G401.6 (cell line): ENCODE measurements around the gene PFDN4.
"Not testable (repeated sequence)": the region's sequence is repeated elsewhere in the genome, so short reads cannot be mapped to it uniquely, and the experiment has no call there.

Source experiments
- FAIRE-seq: peaks from 2 replicates; lab custom pipeline; 2012; peaks lifted over from hg19 to GRCh38; lab: Jason Lieb, UNC

PFDN4 gene

GRCh38 chr20:54224642-54225041 lies 16.8 kb downstream of the PFDN4 start:
- FAIRE-seq, result not testable (repeated sequence)

DNA sequence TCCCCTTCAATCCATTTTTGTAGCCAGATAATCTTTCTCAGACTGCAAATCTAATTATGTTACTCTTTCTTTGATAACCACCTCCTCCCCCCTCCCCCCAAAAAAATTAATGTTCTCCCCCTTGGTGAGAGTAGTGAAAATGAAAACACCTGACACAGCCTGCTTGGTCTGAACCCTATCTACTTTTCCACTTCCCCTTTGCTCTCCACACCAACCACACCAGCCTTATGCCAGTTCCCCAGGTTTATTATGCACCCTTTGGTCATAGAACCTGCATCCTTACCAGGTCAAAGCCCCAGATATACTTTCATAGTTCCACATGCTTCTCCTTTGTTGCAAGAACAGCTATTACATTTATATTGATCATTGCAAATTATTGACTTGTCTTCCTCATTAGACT lies 19.4 kb downstream of the PFDN4 start:
- FAIRE-seq, result no peak

GRCh38 chr20:54227751-54228150 lies 19.9 kb downstream of the PFDN4 start:
- FAIRE-seq, result no peak

DNA sequence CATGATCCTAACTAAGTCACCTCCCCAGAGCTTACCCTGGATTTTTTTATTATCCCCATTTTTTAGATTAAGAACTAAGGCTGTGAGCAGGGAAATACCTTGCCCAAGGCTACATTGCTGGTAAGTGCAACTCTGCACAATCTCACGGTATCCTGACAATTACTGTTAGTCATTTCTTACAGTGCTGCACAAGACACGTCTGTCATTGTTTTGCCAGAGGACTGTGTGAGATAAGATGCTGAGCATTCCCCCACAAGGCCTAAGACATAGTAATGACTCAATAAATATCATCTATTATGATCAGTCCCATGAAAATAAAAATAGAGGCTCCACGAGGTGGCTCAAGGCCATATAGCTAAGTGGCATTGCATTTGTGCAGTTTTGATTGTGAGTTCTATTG lies 21.0 kb downstream of the PFDN4 start:
- FAIRE-seq, result no peak

GRCh38 chr20:54229566-54230160 lies 21.8 kb downstream of the PFDN4 start:
- no peak for FAIRE-seq

DNA sequence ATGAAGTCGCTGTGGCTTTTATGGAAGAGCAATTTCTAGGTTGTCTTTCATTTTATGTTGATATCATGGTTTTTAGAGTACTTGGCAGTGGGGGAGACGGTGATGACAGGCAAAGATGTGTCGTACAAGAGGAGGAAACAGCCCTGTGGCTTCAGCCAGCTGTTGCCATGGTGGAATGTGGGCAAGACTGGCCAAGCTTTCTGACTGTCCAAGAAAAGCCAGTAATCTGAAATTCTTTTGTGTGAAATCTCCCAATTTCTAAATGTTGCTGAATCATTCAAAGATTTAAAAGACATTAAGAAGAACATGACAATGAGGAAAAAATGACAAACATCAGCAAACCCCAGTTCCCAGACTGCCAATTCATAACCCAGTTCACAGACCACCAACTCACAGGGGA lies 23.1 kb downstream of the PFDN4 start:
- no peak for FAIRE-seq

DNA sequence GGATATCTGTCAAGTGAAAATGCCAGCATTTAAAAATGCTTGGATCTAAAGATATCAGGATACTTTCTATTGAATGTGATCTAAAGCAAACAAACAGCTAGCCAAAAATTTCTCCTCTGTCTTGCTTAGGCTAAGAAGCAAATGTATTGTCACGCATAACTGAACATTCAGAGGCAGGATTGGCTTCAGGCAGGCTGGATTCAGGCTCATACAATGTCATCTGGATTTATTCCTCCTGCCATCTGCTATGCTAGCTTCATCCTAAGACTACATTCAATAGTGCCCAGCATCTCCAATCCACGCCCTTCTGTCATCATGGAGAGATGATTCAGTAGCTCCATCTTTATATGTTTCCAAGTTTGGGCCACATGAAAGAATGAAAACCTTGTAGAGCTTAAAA lies 27.1 kb downstream of the PFDN4 start:
- FAIRE-seq, result no peak

DNA sequence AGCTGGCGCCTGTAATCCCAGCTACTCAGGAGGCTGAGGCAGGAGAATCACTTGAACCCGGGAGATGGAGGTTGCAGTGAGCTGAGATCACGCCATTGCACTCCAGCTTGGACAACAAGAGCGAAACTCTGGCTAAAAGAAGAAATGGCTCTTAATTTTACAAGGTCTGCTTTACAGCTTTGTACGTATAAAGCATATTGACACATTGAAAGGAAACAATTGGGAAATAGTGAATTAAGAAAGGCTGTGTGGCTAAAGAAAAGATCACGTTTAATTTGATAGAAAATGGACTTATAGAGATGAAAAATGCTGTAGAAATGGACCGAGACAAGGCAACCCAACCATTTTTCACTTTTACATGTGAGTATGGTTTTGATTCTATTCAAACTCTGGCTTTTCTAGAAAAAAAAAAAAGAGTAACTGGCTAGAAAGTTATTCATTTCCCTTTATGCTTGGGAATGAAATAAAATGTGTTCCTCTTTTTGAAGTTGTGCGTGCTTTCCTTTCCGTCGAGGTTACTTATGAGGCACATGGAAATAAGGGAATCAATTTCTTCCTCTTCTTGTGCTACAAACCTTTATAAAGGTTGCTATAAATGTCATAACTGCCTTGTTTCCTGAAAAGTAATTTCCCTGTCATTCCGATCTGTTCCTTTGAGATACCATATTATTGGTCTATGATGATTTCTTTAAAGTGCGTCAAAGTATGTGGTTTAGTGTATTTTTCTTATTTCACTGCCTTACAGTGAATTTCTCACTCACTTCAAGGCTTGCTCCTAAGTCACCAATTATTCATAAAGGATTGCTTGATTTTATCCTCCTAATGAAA lies 29.4 kb downstream of the PFDN4 start:
- no peak for FAIRE-seq

DNA sequence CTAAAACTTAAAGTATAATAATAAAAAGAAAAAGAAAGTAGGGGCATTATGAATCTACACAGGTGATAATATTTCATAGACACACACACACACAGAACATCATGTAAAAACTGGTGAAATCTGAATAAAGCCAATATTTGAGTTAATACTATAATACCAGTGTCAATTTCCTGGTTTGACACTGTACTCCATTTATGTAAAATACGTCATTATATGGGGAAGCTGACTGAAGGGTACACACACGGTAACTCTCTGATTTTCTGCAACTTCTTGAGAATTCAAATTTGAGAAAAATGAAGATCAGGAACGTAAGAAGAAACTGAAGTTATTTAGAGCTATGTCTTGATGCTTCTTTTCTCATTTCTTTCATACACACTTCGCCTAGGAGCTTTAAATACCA lies 36.2 kb downstream of the PFDN4 start:
- no peak for FAIRE-seq

DNA sequence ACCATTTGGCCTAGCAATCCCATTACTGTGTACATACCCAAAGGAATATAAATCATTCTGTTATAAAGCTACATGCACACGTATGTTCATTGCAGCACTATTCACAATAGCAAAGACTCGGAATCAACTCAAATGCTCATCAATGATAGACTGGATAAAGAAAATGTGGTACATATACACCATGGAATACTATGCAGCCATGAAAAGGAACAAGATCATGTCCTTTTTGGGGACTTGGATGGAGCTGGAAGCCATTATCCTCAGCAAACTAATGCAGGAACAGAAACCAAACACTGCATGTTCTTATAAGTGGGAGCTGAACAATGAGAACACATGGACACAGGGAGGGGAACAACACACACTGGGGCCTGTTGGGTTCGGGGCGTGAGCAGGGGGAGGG lies 40.8 kb downstream of the PFDN4 start:
- not testable (repeated sequence) for FAIRE-seq

DNA sequence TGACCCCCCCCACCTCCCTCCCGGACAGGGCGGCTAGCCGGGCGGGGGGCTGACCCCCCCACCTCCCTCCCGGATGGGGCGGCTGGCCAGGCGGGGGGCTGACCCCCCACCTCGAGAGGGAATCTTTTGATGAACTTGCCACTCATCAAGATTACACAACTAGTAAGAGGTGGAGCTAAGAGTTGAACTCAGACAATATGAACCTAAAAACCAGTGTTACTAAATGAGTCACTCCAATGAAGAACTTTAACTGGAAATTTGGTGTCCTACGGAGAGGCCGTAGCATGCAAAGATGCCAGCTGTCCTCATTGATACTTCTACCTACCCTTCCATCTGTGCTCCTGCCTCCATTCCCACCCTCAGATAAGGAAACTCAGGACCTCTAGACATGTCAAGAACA lies 42.8 kb downstream of the PFDN4 start:
- FAIRE-seq, result no peak

DNA sequence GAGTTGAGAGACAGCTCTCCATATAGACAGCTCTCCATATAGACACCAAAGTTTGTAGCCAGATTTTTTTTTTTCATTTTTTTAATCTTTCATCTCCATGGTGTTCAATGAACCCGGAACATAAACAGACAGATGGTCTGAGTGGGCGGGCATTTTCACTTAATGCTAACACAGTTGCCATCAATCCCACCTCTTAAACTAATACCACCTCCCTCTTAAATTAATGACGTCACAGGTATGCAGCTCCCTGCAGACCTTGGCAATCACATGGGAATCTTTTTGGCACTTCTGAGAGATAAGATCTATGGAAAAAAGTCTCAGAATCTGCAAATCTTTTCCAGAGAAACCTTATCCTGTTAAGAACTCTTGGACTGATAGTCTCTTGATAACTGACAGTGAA lies 43.2 kb downstream of the PFDN4 start:
- no peak for FAIRE-seq

- no peak for FAIRE-seq
Measured at GRCh38 chr20:54254596-54254995, 46.7 kb downstream of the PFDN4 start.

GRCh38 chr20:54255157-54255556 lies 47.3 kb downstream of the PFDN4 start:
- no peak for FAIRE-seq

GRCh38 chr20:54256202-54256601 lies 48.3 kb downstream of the PFDN4 start:
- no peak for FAIRE-seq

DNA sequence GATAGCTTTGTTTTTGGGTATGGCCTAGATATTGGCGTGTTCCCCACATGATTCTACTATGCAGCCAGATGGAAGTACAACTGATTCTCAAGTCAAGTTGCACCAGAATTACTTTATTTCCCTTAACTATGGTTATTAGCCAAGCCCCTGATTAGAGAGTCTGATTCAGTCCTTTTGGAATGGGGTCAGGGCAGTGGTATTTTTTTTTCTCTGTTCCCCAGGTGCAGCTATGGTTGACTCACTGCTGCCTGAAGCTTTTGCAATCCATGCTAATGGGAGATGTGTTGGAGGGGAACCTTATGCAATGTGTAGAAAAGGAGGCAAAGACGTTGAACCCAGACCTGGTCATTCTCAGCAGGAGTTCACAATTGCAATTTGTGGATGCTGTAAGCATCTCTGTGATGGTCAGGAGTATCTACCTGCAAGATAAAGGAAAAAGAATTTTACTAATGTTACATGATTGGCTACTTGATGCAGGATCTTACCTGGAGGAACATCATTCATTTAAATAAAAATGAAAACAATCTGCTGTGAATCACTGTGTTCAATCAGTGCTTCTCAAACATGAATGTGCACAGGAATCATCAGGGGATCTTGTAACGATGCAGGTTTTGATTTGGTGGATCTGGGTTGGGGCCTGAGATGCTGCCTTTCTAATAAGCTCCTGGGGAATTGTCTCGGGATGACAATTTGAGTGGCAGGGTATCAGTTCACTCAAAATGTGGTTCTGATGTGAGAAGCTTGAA lies 49.4 kb downstream of the PFDN4 start:
- no peak for FAIRE-seq

DNA sequence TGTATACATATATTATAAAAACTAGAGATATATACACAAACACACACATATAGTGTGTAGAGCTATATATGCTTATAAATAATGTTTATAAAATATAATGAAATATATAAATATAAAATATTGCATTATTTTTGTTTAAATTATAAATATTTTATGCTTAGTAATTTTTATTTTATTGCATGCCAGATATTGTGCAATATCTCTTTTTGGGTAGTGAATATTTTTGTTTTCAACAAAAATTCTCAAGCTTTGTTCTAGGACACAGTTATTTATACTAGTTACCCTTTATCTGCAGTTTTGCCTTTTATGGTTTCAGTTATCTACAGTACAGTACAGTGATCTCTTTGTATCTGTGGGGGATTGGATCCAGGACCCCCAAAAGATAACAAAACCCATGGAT lies 52.2 kb downstream of the PFDN4 start:
- FAIRE-seq, result peak; percentile 17

GRCh38 chr20:54262671-54263070 lies 54.8 kb downstream of the PFDN4 start:
- FAIRE-seq, result no peak

DNA sequence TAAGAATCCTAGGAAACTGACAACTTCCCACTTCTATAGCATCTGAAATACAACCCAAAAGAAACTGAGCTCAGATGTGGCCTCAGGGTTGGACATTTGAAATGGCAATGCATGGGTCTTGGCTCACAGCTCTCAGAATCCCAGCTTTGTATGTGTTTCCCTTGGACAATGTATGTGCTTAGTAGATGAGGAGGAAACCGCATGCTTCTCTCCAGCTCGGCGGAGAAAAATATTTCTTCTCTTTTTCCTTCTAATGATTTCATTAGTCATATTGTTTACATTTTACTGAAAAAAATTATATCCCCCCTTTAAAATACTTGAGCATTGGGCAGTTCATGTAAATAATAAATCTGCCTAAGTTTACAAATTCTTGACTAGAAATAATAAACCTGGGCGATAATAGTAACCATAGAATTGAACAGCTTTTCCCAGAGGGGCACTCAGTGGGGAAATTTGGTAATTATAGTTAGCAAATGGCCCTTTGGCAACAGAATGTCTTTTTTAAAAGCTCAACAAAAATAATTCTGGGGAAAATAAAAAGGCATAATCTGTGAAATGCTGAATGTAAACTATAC lies 55.3 kb downstream of the PFDN4 start:
- no peak for FAIRE-seq

DNA sequence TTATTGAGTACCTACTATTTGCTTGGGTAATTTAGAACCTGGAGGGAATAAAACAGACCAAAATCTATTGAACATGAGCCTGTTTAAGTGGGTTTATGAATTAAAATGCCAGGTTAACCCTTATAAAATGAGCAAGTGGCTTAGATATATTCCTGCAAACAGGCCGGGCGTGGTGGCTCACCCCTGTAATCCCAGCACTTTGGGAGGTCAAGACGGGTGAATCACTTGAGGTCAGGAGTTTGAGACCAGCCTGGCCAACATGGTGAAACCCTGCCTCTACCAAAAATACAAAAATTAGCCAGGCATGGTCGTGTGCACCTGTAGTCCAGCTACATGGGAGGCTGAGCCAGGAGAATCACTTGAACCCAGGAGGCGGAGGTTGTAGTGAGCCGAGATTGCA lies 57.9 kb downstream of the PFDN4 start:
- FAIRE-seq, result not testable (repeated sequence)

GRCh38 chr20:54266844-54267243 lies 59.0 kb downstream of the PFDN4 start:
- no peak for FAIRE-seq

DNA sequence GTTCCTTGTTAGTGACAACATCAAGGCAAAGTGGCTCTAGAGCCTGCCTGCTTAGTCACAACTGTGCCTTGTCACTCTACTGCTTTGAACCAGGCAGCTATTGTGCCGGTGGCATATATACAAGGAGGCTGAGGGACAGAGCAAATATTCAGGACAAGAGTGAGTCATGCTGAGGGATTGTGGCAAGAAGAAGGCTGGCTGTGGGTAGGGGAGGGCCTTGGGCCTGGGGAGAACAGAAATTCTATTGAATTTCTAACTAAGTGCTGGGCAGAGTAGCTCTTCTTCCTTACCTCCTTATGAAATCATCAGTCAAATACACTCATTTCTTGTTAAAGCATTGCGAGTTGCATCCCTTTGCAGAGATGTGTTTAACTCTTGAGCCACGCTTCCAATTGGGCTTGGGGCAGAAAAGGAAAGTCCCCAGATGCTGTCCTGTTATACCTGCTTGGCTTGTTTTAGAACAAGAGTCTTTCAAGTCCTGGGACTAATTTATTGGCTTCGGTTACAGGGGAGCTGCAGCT lies 59.7 kb downstream of the PFDN4 start:
- no peak for FAIRE-seq

DNA sequence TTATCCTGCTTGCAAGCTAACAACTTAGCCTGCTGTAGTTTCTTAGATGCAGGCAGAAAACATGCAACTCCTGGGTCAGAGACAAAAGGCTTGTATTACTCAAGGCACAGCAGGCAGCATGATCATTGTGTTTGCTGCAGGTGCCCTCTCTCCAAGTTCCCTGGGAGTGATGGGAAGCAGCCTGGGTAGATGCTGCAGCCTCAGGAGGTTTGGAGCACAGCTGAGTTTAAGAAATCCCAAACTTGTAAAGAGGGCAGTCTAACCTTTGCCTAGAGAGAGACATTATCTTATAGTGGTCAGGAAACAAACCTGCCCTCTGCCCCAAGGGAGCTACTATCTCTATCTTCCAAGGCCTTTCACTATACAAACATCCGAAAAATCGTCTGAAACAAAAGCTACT lies 61.1 kb downstream of the PFDN4 start:
- no peak for FAIRE-seq
